Midbrain (tissue), 1 donor: Measurements from ENCODE around the gene GRID2.

Experiments used
- DNase-seq: peaks from one replicate; lab custom pipeline; 2025; lab: John Stamatoyannopoulos, UW

GRID2 gene

DNA sequence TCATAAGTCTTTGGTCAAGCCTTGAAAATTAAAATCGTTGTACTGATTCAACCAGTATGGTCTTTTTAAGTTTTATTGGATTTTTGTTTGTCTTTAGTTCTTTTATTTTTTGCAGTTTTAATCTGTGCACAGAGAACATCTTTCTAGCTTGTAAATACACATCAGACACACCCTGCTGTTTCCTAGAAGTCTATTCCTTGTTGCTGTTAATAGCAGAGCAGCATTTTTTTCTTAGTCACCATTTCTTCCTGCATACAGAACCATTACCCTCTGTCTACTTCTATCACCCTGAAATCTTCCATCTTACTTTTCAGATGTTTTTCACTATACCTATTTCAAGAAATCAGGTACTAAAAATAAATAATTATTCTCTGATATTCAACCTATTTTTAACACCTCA, 375.4 kb downstream of the GRID2 start:
- no peak for DNase-seq

DNA sequence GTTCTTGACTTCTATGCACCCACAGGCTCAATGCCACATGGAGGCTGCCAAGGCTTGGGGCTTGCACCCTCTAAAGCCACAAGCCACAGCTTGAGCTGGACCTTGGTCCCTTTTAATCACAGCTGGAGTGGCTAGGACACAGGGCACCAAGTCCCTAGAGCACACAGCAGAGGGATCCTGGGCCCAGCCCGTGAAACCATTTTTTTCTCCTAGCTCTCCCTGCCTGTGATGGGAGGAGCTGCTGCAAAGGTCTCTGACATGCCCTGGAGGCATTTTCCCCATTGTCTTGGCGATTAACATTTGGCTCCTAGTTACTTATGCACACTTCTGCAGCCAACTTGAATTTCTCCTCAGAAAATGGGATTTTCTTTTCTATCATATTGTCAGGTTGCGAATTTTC, 410.9 kb downstream of the GRID2 start:
- DNase-seq: no peak

DNA sequence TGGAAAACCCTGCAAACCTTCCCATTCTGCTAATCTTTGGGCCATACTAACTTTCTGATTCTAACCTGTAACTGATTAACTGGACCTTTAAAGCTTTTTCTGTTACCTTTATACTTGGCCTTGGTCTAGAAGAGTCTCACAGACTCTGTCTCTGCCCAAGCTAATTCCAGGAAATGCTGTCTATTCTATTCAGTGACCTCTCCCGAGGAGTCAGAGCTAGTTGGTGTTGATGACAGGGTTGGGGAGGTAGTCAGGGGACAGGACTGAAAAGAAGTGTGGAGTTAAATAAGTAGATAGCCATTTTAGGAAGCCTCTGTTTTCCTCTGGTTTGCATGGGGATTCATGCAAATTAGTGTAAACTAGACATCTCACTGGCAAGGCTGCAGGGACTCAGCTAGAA, 429.5 kb downstream of the GRID2 start:
- DNase-seq: no peak

DNA sequence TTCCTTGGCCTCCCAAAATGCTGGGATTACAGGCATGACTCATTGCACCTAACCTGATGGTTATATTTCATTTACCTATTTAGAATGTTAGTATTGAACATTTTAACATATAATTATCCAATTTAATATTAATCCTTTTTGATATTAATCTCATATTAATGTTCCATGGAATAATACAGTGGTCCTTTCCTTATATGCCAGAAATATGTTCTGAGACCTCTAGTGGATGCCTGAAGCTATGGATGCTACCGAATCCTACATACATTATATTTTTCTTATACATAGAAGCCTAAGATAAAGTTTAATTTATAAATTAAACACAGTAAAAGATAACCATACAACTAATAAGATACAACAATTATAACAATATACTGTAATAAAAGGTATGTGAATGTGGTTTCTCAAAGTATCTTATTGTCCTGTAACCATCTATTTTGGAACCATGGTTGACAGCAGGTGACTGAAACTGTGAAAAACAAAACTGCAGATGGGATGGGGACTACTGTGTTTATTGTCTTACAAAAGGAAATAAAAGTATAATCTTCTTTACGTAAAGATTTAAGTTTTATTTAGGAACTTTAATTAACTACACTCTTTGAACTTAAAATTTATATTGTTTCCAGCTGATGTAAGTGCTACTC, 431.4 kb downstream of the GRID2 start:
- DNase-seq: no peak

DNA sequence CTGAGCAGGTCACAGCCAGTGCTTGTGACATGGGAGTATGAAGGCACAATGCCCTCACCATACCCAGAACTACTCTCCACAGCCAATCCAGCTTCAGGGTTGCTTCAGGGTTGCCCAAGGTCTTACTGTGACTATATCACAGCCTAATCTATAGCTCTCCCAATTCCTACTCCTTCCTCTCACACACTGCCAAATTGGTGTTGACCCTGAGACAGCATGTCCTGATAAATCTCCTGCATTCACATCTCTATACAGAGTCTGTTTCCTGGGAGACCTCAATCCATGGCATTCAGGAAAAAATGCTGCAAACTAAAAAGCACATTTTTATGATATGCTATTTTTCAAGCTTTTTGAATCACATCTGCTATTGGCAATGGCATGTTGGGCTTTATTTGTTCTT, 456.7 kb downstream of the GRID2 start:
- DNase-seq: no peak

DNA sequence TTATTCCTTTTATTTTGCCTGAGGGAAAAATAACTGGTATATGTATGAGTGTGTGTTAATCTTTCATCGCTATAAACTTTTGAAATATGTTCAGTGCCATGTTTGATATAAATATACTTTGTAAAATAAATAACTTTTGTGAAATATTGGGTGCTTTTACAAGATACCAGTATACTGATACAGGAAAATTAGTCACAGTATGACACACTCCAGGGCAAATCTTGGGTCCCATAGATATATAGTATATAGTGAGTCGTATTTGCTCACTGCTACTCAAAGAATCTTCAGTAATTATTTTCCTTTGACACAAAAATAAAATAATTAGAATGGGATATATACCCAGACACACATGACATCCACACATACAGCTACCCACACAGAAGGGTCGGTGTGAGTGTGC, 472.3 kb downstream of the GRID2 start:
- no peak for DNase-seq

DNA sequence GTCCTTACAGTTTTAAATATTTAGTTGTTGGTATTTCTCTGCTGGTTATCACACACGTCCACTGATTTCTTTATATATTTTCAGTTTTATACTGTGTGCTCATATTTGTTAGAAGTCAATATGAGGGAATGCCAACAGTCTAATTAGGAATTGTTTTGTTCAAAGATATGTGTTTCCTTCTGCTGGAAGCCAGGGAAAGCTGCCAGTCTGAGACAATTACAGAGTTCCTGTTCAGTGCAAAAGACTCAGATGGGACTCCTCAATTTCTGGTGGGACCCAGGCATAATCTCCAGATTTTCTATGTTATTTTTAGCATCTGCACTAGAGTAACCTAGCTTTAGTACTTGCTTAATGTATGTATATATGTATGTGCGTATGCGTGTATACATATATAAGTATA, 486.0 kb downstream of the GRID2 start:
- DNase-seq: no peak

DNA sequence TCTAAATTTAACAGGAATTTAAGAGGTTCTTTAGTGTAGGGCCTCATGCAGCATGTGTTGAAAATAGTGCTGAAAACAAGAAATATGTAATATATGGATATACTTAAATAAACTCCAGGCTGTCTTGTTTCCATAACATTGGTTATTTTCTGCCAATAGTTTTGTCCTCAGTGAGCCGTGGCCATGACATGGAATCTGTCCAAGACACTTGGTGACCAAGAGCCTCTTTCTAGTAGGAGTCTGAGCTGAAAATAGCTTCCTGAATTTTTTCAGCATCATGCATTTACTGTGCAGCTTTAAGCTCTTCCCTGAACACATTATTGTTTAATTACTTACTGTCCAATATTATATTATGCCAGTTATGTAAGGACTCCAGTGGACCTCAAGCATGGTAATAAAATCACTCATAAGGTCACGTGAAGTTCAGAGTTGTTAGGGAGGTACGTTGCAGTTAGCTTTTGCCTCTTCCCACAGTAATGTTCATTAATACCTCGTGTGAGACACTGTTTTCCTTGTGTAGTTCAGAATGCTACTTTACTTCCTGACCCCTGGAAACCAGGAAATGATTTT, 488.2 kb downstream of the GRID2 start:
- DNase-seq: no peak

DNA sequence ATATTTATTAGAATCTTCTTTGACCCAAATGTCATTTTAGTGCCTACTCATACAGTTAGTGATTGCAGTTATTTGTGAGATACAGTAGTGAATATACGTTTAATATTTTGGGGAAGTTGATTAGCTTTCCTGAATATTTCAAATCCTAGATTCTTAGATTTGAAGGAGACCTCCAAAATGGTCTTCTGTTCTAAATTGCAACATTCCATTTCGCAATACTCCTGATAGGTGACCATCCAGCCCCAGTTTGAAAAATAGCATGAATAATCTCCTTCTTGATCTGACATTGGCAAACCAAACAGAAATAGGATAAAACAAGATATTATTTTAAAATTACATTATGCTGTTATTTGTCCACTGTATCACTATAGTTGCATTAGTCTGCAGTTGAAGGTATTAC, 505.6 kb downstream of the GRID2 start:
- no peak for DNase-seq

DNA sequence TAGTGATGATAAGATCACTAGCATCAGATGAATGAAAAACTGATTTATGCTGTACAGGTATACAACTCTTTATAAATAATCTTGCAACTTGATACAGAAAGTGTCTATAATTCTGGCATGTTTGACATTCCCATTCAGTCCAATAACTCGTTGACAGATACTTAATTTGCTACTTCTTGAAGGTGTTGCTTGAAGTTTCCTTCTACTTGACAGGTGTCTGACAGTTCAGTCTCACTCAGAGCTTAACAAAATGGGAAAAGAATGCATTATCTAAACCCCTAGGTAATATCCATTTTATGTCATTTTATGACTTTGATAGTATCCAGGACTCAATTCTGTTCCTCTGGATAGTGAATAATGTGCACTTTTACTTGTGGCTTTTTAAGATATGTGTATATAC, 508.9 kb downstream of the GRID2 start:
- DNase-seq: no peak

DNA sequence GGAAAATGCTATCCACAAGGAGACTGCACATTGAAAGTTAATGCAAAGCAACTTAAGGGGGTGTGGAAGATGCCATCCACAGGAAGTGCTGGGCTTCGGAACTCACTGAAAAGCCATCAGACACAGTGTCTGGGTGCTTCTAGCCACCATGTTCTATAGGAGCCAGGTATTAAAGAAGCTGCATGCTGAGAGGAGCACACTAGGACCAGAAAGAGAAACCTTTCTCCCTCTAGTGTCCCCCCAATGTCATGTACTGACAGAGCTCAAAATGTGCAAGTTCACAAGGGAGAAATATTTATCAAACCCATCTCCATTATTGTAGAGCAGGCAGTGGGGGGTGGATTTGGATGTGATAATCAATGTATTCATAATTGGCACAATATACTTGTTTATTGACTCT, 510.9 kb downstream of the GRID2 start:
- no peak for DNase-seq

DNA sequence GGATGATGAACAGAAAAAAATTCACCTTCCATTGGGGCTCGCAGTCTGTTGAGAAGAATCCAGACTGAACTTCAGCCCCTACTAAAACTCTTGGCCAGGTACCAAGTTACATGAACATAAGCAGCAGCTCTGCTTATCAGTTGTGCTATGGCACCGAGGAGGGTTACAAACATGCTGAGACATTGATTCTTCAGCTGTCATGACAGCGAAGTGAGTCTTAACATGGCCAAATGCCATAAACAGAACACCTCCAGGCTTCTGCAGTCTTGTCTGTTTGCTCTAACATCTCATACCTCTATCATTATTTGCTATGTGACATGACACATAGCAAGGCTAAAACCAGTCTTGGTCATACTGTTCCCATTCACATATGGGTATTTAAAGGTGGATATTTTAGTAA, 521.5 kb downstream of the GRID2 start:
- no peak for DNase-seq

DNA sequence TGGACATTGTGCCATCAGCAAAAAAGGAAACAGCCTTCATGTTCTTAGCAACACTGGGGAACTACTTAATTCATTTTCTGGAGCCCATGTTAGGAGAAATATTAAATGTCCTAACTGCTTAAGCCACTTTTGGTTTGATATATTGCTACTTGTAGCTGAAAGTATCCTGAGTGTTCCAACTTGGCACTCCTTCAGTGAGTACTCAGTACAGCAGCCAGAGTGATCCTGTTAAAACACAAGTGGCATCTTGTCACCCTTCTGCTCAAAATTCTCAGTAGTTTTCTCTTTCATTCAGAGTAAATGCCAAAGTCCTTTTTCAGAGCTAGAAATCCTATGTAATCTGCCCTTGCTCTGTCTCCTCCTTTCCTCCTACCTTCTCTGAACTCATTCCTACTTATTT, 522.0 kb downstream of the GRID2 start:
- no peak for DNase-seq

DNA sequence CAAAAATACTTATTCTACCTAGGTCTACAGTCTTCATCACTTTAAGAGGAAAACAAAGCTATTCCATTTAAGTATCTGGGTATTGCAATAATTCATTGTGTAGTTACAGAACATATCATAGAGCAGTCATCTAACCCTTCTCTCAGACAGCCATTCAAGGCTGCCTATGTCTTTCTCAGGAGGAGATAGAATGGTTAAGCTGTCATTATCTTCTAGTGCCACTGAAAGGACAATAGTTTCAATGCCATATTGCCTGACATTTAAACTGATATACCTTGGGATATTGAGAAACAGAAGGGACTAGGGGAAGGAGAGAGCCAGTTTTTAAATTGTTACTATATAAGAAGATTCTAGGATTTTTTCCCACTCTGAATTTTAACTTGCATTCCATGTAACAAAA, 527.0 kb downstream of the GRID2 start:
- DNase-seq: no peak

DNA sequence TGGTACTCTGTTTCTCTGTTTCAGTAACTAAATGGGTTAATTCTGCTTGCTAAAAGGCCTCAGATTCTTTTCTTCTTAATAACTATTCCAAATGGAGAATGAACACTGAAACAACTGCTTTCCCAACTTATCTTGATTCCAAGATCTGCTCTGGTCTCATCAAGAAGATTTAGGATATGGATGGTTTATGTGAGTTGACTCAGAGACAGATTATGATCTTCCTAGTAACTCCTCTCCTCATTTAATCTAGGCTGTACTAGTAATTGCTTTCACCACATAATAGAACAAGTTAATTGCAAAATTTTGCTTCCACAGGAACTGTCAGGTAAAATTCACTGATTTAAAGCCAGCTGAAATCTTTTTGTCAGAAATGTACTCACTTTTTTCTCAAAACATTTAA, 537.1 kb downstream of the GRID2 start:
- no peak for DNase-seq

DNA sequence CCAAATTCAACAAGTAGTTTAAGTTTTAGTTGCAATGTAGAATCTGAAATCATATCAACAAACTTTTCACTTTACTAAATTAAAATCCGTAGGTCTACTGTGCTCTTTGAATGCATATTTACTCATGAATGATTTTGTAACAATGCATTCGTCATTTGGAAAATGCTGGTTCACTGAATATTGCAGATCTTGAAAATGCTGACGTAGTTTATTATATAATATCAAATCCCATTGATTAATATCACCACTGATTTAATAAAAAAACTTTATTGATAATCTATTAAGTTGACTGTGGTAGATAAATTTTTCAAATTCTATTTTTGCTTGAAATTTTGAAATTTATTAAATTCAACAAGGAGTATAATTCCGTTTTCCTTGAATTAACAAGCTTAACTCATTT, 540.0 kb downstream of the GRID2 start:
- DNase-seq: no peak

DNA sequence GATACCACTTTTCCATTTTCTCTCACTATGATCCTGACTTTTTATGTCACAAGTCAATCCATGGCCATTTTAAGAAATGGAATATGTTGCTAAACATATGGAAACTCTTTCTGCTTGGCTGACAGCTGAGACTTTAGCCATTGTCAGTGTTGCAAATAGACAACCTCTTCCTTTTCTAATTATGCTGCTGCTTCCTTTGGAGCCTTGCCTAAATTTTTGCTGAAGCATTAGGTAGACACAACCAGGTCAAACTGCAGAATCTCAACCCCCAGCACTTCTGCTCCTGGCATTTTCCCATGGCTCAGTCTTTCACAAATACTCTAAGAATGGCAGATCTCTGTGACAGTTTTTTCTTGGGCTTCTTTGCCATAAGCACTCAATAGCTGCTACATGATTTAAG, 543.3 kb downstream of the GRID2 start:
- DNase-seq: no peak

DNA sequence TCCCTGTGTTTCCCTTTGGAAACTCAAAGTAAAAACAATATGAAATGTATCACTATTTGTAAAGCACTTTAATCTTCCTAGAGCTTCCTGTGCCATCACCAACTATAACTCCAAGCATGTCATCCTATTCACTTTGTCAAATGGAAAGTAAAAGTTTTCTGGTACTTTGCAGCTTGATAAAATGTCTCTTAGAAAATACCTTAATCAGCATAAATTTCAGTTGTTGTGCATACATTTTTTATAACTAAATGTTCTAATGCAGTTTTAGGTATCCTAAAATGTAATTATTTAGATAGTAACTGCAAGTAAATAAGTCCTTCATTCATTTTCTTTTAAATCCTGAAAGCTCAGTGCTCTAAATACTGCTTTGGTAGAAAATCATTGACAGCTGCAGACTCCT, 558.7 kb downstream of the GRID2 start:
- DNase-seq: no peak

DNA sequence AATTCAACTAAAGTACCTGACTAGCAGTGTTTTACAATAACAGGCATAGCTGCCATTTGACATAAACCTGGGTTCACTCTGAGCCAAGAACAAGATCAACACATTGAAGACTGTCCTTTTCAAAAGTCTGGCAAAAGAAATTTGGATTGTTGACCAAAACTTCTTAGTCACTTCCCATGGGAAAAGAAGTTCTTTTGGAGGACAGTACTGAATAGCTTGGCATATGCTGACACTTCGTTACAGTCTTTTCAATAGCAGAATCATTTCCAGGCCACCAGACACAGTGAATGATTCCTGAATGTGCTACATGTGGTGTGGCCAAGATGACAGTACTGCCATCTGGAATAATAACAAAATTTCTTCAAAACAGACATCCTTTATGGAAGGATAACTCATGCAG, 560.3 kb downstream of the GRID2 start:
- peak; percentile 5 for DNase-seq

DNA sequence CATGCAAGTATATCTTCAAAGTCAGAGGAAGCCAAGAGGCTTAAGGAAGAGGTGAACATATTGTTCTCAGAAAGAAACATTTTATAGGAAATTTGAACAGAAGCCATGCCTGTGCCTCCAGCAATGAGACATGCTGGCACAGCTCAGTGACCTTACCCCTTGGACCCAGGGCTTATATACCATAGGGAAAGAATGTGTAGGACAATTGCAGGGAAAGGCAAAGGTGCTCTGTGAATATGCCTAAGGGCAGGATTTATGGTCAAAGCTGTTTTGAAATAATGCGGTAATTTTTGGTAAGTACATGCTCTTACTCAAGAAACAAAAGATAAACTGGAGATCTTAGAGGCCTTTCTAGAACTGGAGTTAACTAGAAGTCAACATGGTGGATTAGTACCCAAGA, 568.8 kb downstream of the GRID2 start:
- no peak for DNase-seq

DNA sequence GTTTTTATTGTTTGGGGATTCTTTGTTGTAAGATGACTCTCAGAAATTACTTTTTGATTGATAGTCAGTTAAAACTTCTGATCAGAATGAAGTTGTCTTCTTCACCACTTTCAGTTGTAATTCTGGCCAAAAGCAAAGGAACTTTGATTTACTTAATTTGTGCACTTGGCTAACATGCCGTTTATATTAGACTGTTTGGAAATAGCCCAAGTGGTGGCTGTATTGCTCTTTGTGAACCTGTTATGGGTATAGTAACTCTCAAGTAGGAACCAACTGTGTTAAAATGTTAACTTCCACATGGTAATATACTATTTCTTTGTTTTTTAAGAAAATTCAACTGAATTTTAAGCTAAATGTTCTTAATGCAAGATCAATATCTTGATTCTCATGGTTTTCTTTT, 581.9 kb downstream of the GRID2 start:
- no peak for DNase-seq

DNA sequence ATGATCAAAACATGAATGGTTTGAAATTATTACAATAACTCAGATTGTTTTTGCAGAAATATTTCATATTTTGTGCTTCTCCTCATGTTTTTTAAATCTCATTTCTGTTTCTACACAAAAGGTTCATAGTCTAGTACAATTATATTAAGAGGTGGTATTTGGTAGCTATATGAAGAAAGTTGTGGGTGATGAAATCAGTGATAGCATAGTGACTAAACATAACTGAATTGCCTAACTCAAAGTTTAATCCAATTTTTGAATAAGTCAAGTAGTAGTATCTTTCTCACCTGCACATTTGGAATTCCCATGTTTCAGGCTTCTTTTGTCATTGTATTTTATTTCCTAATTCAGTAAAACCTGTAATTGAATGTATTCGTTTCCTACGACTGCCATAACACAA, 648.7 kb downstream of the GRID2 start:
- DNase-seq: no peak

DNA sequence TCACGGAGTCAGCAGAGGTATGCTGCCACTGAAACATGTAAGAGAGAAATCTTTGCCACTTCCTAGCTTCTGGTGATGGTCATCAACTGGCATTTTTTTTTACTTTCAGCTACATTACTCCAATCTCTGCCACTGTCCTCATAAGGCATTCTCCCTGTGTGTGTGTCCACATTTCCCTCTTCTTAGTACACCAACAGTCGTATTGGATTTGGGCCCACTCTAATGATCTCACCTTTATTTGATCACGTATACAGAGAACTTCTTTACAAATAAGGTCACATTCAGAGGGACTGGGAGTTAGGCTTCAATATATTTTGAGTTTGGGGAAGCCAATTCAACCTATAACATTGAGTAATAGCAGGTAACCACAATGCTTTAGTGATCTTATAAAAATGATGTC, 649.1 kb downstream of the GRID2 start:
- DNase-seq: no peak

DNA sequence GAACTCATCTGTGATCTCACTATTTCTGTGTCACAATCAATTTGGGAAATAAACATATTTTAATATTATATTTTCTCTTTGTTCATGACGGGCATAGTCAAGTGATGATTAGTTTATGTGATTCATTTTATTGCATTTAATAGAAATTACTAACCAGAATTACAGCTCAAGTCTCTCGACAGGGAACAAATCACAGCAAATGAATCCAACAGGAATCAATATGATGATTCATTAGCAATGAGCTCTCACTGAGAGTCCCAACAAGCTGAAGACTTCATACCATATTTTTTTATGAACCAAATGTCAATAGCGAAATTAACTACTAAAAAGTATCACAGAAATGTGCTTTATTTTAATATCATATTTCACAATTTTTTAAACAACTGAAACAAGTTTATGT, 649.7 kb downstream of the GRID2 start:
- no peak for DNase-seq

DNA sequence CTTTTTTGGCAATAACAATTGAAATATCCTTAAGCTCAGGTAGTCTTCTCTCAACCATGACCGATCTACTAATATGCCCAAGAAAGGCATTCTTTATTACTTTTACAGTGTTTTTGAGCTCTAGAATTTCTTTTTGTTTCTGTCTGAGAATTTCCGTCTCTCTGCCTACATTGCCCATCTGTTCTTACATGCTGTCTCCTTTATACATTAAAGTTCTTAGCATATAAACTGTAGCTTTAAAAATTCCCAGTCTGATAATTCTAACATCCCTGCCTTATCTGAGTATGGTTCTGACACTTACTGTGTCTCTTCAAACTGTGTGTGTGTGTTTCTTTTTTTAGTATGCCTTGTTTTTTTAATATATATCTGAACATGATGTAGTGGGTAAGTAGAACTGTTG, 658.1 kb downstream of the GRID2 start:
- no peak for DNase-seq
